Endothelial cell of umbilical vein (primary cell): ENCODE measurements around the gene CDC20. TPM values are rescaled to one million over a fixed set of nuclear protein-coding genes. Genes with fewer than 3 reads are reported as not detected.

Source experiments
- BruUV-seq: library from RNA; stranded (reverse); fragments of 400-500 nt; replicated peaks from 2 replicates; lab custom pipeline; 2021; lab: Mats Ljungman, UMichigan
- CTCF ChIA-PET: fragments of 300-600, 350-600 bp; sonication (Branson Sonifier 250); formaldehyde crosslinking; loops from one replicate; lab custom pipeline; 2021; ENCODE audit warnings: antibody characterized with exemption, inconsistent platforms; lab: Charles Lee
- POLR2A ChIA-PET: fragments of 300-600, 350-600 bp; sonication (Branson Sonifier 250); formaldehyde crosslinking; loops from one replicate; lab custom pipeline; 2021; ENCODE audit warnings: antibody characterized with exemption, inconsistent platforms; lab: Charles Lee
- DNase-seq: peaks from one replicate; pipeline ENCODE4 v3.0.0-alpha.2; 2011; ENCODE audit warnings: low read depth, low spot score
- FAIRE-seq: peaks from 2 replicates; lab custom pipeline; 2011; peaks lifted over from hg19 to GRCh38; lab: Jason Lieb, UNC
- H2AFZ ChIP-seq: 2 replicates; pipeline ENCODE4 v1.6.0; 2012; ENCODE audit warnings: low read depth, low read length, control low read depth, inconsistent platforms
- H3K27ac ChIP-seq: 2 replicates; pipeline ENCODE4 v1.5.1; 2011; ENCODE audit warnings: low read depth, mild to moderate bottlenecking, control low read depth, low read length, moderate library complexity; ENCODE audit not compliant: insufficient read depth
- H3K27me3 ChIP-seq, 2 experiments: 2 replicates each; pipeline versions ENCODE4 v1.6.0 to v1.6.1; 2011; ENCODE audit warnings: low read length in 2 of 2, mixed read lengths in 1 of 2; ENCODE audit not compliant: control insufficient read depth in 2 of 2, insufficient read depth in 2 of 2
- H3K36me3 ChIP-seq, 2 experiments: 2 replicates in 1 of 2; 3 replicates in 1 of 2; pipeline ENCODE4 v1.5.1; 2011; ENCODE audit warnings: low read length in 2 of 2, mild to moderate bottlenecking in 1 of 2, moderate library complexity in 1 of 2; ENCODE audit not compliant: control insufficient read depth in 2 of 2, insufficient read depth in 2 of 2; ENCODE audit errors: extremely low read depth in 1 of 2
- H3K4me1 ChIP-seq: 3 replicates; pipeline ENCODE4 v1.5.1; 2011; ENCODE audit warnings: mild to moderate bottlenecking, low read length; ENCODE audit not compliant: control insufficient read depth, insufficient read depth; ENCODE audit errors: extremely low read depth
- H3K4me2 ChIP-seq: 2 replicates; pipeline ENCODE4 v1.6.1; 2011; ENCODE audit warnings: low read length, control low read depth, mixed read lengths; ENCODE audit not compliant: insufficient read depth
- H3K4me3 ChIP-seq, 3 experiments: fragments of 200-600 bp in 1 of 3; sonication (generic), shearing (Covaris generic) in 1 of 3; replicated peaks in 1 of 3; 2 replicates each; pipeline ENCODE4 v1.5.1; 2011 to 2016; ENCODE audit warnings: control low read depth in 3 of 3, low read length in 3 of 3, mild to moderate bottlenecking in 2 of 3, inconsistent platforms in 1 of 3, low read depth in 1 of 3, moderate library complexity in 1 of 3; ENCODE audit not compliant: insufficient read depth in 1 of 3
- H3K79me2 ChIP-seq: 2 replicates; pipeline ENCODE4 v1.6.0; 2012; ENCODE audit warnings: low read length, inconsistent platforms; ENCODE audit not compliant: control insufficient read depth, insufficient read depth
- H3K9ac ChIP-seq: replicated peaks from 2 replicates; pipeline ENCODE3; 2011; ENCODE audit warnings: low read length, control low read depth; ENCODE audit not compliant: insufficient read depth; ENCODE audit errors: extremely low read depth
- H3K9me1 ChIP-seq: replicated peaks from 3 replicates; pipeline ENCODE4 v1.6.0; 2011; ENCODE audit warnings: mild to moderate bottlenecking, low read length; ENCODE audit not compliant: control insufficient read depth, insufficient read depth; ENCODE audit errors: extremely low read depth
- H3K9me3 ChIP-seq: replicated peaks from 2 replicates; pipeline ENCODE4 v1.5.1; 2012; ENCODE audit warnings: low read length, inconsistent platforms; ENCODE audit not compliant: control insufficient read depth, insufficient read depth
- H4K20me1 ChIP-seq: replicated peaks from 2 replicates; pipeline ENCODE3; 2011; ENCODE audit warnings: mild to moderate bottlenecking, low read length; ENCODE audit not compliant: control insufficient read depth, insufficient read depth; ENCODE audit errors: extremely low read depth
- EZH2 ChIP-seq: IDR thresholded peaks from 2 replicates; pipeline ENCODE4 v1.6.1; 2012; ENCODE audit warnings: borderline replicate concordance, low read depth, mild to moderate bottlenecking, moderate library complexity, low read length, inconsistent platforms; ENCODE audit not compliant: severe bottlenecking
- FOS ChIP-seq: IDR thresholded peaks from 2 replicates; pipeline ENCODE4 v1.6.1; 2011; ENCODE audit warnings: mild to moderate bottlenecking, low read length, moderate library complexity, borderline replicate concordance; ENCODE audit not compliant: insufficient read depth
- GATA2 ChIP-seq: IDR thresholded peaks from 2 replicates; pipeline ENCODE4 v1.7.0; 2011; ENCODE audit warnings: low read depth, mild to moderate bottlenecking, moderate library complexity, mixed read lengths, low read length; ENCODE audit not compliant: insufficient read length, insufficient read depth
- JUN ChIP-seq: IDR thresholded peaks from 2 replicates; pipeline ENCODE4 v1.6.1; 2011; ENCODE audit warnings: borderline replicate concordance, low read depth; ENCODE audit not compliant: insufficient read length, insufficient read depth
- MYC ChIP-seq: IDR thresholded peaks from one replicate; pipeline ENCODE4 v1.6.1; 2011; ENCODE audit warnings: mild to moderate bottlenecking, low read depth, low read length
- POLR2A ChIP-seq: IDR thresholded peaks from 2 replicates; pipeline ENCODE4 v1.6.1; 2012; ENCODE audit warnings: low read depth, mild to moderate bottlenecking, control low read depth, low read length
- POLR2AphosphoS5 ChIP-seq: IDR thresholded peaks from 2 replicates; pipeline ENCODE4 v1.6.1; 2012; ENCODE audit warnings: low read depth, mild to moderate bottlenecking, control low read depth, low read length, moderate library complexity; ENCODE audit not compliant: insufficient read depth
- dilution Hi-C: fragments of 300-500 bp; cut with MboI; formaldehyde crosslinking; loops from one replicate; pipeline ENCODE4 v1.15.0; 2019; ENCODE audit warnings: low sequenced_read_pairs; ENCODE audit not compliant: extremely low pct_ligation_motif_present
- intact Hi-C: fragments of 100-400 bp; cut with micrococcal nuclease; formaldehyde crosslinking; loops from one replicate; pipeline ENCODE4 v1.10.0; 2022
- polyA plus RNA-seq, 4 experiments: library from polyadenylated mRNA; depleted of rRNA in 3 of 4; stranded (reverse) in 3 of 4; unstranded in 1 of 4; fragments of >200 nt; gene quantifications; 2 replicates each; pipeline versions ENCODE4 v1.2.1 to v1.2.3, GENCODE V29; 2011 to 2012; ENCODE audit warnings: missing spikeins in 1 of 4
- total RNA-seq: library from RNA; stranded (reverse); gene quantifications from 2 replicates; pipeline ENCODE4 v1.2.3, GENCODE V29; 2021
- TF ChIP-seq, protein P1 (sequence below): IDR thresholded peaks from 2 replicates; pipeline ENCODE4 v1.6.1; 2011; ENCODE audit not compliant: insufficient read depth, insufficient read length
- TF ChIP-seq, protein P2 (sequence below), 2 donors: IDR thresholded peaks; 1 replicate in 1 of 2; 2 replicates in 1 of 2; pipeline ENCODE4 v1.5.1; 2011; ENCODE audit warnings: low read length in 2 of 2, mild to moderate bottlenecking in 2 of 2, moderate library complexity in 2 of 2, control low read depth in 1 of 2, inconsistent platforms in 1 of 2, low read depth in 1 of 2; ENCODE audit not compliant: insufficient read depth in 1 of 2; ENCODE audit errors: extremely low read depth in 1 of 2

CDC20 gene
- total and polyA plus RNA-seq, 2 donors (not counting 3 experiments of a cell fraction or from before 2014, with no cell fraction given) = 129 to 170 TPM

- TSS peak; percentile 86 for BruUV-seq
- POLR2A ChIA-PET = interaction anchor here (0.6 to 1.5 kb wide), 4 partner anchors 10 to 138 kb away, joined by 3 to 15 read pairs (median 5); partner anchors contain the start of gene CDC20
- Histone ChIP-seq H4K20me1 (no peaks in the 10 kb centered on the region), H3K4me3 (peak within 1 kb of the TSS; percentile 70 to 85 (median 72)), H3K9me3 (no peaks in the 10 kb centered on the region), H3K4me2 (peak within 1 kb of the TSS; percentile 85), H3K9ac (peak within 1 kb of the TSS; percentile 81), H3K27me3 (no peaks in the 10 kb centered on the region), H3K36me3 (peaks cover 10 to 18% of the 10 kb centered on the region in 2 experiments), H3K79me2 (peaks cover 44% of the 10 kb centered on the region), H3K27ac (peak within 1 kb of the TSS; percentile 57), H3K4me1 (peaks cover 30% of the 10 kb centered on the region), H3K9me1 (no peaks in the 10 kb centered on the region), H2AFZ (peak within 1 kb of the TSS; percentile 31)
- peak; percentile 89 for DNase-seq
- dilution Hi-C loops (no loop called here), intact Hi-C loops (loop anchor here (1.0 to 5.0 kb wide), 4 partner anchors 10 to 141 kb away; partner anchors contain the start of gene CDC20)
- CTCF ChIA-PET = interaction anchor here (0.6 to 2.0 kb wide), 10 partner anchors 10 to 141 kb away, joined by 3 to 19 read pairs (median 4); no protein-coding TSS in a partner anchor
- peak; percentile 98 for TF ChIP-seq POLR2A
- TF ChIP-seq GATA2 = no peak
- TF ChIP-seq EZH2 = no peak
- TF ChIP-seq JUN = no peak
- TF ChIP-seq POLR2AphosphoS5 = peak; percentile 99
- TF ChIP-seq, protein P1, sequence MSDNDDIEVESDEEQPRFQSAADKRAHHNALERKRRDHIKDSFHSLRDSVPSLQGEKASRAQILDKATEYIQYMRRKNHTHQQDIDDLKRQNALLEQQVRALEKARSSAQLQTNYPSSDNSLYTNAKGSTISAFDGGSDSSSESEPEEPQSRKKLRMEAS = no peak
- TF ChIP-seq FOS = no peak
- TF ChIP-seq, protein P2, sequence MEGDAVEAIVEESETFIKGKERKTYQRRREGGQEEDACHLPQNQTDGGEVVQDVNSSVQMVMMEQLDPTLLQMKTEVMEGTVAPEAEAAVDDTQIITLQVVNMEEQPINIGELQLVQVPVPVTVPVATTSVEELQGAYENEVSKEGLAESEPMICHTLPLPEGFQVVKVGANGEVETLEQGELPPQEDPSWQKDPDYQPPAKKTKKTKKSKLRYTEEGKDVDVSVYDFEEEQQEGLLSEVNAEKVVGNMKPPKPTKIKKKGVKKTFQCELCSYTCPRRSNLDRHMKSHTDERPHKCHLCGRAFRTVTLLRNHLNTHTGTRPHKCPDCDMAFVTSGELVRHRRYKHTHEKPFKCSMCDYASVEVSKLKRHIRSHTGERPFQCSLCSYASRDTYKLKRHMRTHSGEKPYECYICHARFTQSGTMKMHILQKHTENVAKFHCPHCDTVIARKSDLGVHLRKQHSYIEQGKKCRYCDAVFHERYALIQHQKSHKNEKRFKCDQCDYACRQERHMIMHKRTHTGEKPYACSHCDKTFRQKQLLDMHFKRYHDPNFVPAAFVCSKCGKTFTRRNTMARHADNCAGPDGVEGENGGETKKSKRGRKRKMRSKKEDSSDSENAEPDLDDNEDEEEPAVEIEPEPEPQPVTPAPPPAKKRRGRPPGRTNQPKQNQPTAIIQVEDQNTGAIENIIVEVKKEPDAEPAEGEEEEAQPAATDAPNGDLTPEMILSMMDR (IDR thresholded peaks at IDR 0.05; ENCODE audit: extremely low read depth in 1 of 2, insufficient read depth in 1 of 2, low read depth in 1 of 2, low read length in 2 of 2) = peak in 1 of 2 donors; percentile 38
- no peak for TF ChIP-seq MYC
- peak; percentile 89 for FAIRE-seq
Observed at GRCh38 chr1:43367904-43368645, 9.3 kb downstream of the CDC20 start, which contains the start of gene ELOVL1. Gene ELOVL1 (minus strand): TSS chr1:43368011. CDS start chr1:43365609, 2,402 bp downstream.
